Measurements from ENCODE around the gene ACER3. TPM values are rescaled to one million over a fixed set of nuclear protein-coding genes. Genes with fewer than 3 reads are reported as not detected.

The ACER3 gene
- polyA plus RNA-seq, 1 donor from 2014 or later: 14.9 TPM

DNA sequence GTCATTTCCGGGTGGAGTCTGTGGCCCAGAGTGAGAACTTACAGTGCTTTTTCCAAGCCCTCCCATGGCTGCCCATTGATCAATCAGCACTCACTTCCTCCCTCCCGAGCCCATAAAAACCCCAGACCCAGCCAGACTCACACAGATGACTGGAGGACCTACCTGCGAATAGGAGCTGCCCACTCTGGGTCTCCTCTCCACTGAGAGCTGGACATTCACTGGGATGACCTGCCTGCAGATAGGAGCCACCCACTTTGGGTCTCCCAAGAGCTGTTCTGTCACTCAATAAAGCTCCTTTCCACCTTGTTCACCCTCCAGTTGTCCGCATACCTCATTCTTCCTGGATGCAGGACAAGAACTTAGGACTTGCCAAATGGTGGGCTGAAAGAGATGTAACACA, 117.5 kb downstream of the ACER3 start:
- Histone ChIP-seq H3K79me2 (replicated peaks; ENCODE audit: insufficient read depth, low read length) (no peaks in the 10 kb centered on the region), H3K9me3 (ENCODE audit: low read length) (no peaks in the 10 kb centered on the region), H3K27ac (ENCODE audit: low read length) (no peak overlapping the region), H3K27me3 (ENCODE audit: insufficient read depth, low read depth, low read length) (no peaks in the 10 kb centered on the region), H3K9me2 (ENCODE audit: insufficient read depth, low read length) (no peaks in the 10 kb centered on the region), H3K4me3 (ENCODE audit: low read length) (no peak overlapping the region), H3K36me3 (ENCODE audit: insufficient read depth, low read length) (no peaks in the 10 kb centered on the region), H4K20me1 (ENCODE audit: insufficient read depth) (no peaks in the 10 kb centered on the region), H2AFZ (ENCODE audit: low read depth, low read length) (no peak overlapping the region), H3F3A (ENCODE audit: insufficient read depth, low read length, poor library complexity, severe bottlenecking) (no peaks in the 10 kb centered on the region), H3K4me2 (ENCODE audit: low read length) (no peak overlapping the region), H3K9ac (ENCODE audit: low read length) (no peak overlapping the region)
- no peak for TF ChIP-seq TAF1 (IDR thresholded peaks at IDR 0.05; ENCODE audit: low read depth)
- TF ChIP-seq MXI1 (conservative IDR thresholded peaks at IDR 0.05; ENCODE audit: poor library complexity, severe bottlenecking): no peak
- TF ChIP-seq, protein P1, sequence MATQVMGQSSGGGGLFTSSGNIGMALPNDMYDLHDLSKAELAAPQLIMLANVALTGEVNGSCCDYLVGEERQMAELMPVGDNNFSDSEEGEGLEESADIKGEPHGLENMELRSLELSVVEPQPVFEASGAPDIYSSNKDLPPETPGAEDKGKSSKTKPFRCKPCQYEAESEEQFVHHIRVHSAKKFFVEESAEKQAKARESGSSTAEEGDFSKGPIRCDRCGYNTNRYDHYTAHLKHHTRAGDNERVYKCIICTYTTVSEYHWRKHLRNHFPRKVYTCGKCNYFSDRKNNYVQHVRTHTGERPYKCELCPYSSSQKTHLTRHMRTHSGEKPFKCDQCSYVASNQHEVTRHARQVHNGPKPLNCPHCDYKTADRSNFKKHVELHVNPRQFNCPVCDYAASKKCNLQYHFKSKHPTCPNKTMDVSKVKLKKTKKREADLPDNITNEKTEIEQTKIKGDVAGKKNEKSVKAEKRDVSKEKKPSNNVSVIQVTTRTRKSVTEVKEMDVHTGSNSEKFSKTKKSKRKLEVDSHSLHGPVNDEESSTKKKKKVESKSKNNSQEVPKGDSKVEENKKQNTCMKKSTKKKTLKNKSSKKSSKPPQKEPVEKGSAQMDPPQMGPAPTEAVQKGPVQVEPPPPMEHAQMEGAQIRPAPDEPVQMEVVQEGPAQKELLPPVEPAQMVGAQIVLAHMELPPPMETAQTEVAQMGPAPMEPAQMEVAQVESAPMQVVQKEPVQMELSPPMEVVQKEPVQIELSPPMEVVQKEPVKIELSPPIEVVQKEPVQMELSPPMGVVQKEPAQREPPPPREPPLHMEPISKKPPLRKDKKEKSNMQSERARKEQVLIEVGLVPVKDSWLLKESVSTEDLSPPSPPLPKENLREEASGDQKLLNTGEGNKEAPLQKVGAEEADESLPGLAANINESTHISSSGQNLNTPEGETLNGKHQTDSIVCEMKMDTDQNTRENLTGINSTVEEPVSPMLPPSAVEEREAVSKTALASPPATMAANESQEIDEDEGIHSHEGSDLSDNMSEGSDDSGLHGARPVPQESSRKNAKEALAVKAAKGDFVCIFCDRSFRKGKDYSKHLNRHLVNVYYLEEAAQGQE (IDR thresholded peaks at IDR 0.05; ENCODE audit: borderline replicate concordance): no peak
- TF ChIP-seq EZH2 (IDR thresholded peaks at IDR 0.05; ENCODE audit: borderline replicate concordance, insufficient read depth, low read length, poor library complexity, severe bottlenecking): no peak
- TF ChIP-seq EP300 (conservative IDR thresholded peaks at IDR 0.05; ENCODE audit: poor library complexity, severe bottlenecking): no peak

DNA sequence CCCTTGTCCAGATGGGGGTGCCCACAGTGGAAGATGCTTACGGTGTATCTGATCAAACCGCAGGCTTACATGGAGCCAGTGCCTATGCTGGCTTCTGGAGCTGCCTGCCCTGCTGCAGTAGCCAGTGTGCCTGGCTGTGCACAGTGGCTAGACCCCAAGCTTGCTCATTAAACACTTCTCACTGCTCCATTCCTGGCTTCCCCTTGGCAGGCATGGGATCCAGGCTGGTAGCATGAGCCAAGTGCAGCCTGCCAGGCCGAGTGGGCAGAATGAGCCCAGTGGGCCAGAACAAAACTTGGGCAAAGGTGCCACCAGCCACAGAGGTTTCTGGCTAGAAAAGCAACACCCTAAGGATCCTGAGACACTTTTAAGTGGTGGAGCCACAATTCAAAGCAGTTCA, 118.1 kb downstream of the ACER3 start:
- Histone ChIP-seq H3K9me2 (ENCODE audit: insufficient read depth, low read length) (no peaks in the 10 kb centered on the region), H3K27me3 (ENCODE audit: insufficient read depth, low read depth, low read length) (no peaks in the 10 kb centered on the region), H3K27ac (ENCODE audit: low read length) (no peak overlapping the region), H4K20me1 (ENCODE audit: insufficient read depth) (no peaks in the 10 kb centered on the region), H3K4me3 (ENCODE audit: low read length) (no peak overlapping the region), H3K79me2 (replicated peaks; ENCODE audit: insufficient read depth, low read length) (no peaks in the 10 kb centered on the region), H3K9ac (ENCODE audit: low read length) (no peak overlapping the region), H2AFZ (ENCODE audit: low read depth, low read length) (no peak overlapping the region), H3K4me2 (ENCODE audit: low read length) (no peak overlapping the region), H3F3A (ENCODE audit: insufficient read depth, low read length, poor library complexity, severe bottlenecking) (no peaks in the 10 kb centered on the region), H3K36me3 (ENCODE audit: insufficient read depth, low read length) (no peaks in the 10 kb centered on the region), H3K9me3 (ENCODE audit: low read length) (no peaks in the 10 kb centered on the region)
- TF ChIP-seq, protein P1 (IDR thresholded peaks at IDR 0.05; ENCODE audit: borderline replicate concordance): no peak
- TF ChIP-seq POLR2AphosphoS5 (IDR thresholded peaks at IDR 0.05): no peak
- no peak for TF ChIP-seq EP300 (conservative IDR thresholded peaks at IDR 0.05; ENCODE audit: poor library complexity, severe bottlenecking)
- no peak for TF ChIP-seq RAD21 (conservative IDR thresholded peaks at IDR 0.05)
- no peak for TF ChIP-seq MXI1 (conservative IDR thresholded peaks at IDR 0.05; ENCODE audit: poor library complexity, severe bottlenecking)
- no peak for TF ChIP-seq TAF1 (IDR thresholded peaks at IDR 0.05; ENCODE audit: low read depth)
- TF ChIP-seq SMC3 (conservative IDR thresholded peaks at IDR 0.05; ENCODE audit: poor library complexity): no peak
- TF ChIP-seq EZH2 (IDR thresholded peaks at IDR 0.05; ENCODE audit: borderline replicate concordance, insufficient read depth, low read length, poor library complexity, severe bottlenecking): no peak
- TF ChIP-seq, protein P2, sequence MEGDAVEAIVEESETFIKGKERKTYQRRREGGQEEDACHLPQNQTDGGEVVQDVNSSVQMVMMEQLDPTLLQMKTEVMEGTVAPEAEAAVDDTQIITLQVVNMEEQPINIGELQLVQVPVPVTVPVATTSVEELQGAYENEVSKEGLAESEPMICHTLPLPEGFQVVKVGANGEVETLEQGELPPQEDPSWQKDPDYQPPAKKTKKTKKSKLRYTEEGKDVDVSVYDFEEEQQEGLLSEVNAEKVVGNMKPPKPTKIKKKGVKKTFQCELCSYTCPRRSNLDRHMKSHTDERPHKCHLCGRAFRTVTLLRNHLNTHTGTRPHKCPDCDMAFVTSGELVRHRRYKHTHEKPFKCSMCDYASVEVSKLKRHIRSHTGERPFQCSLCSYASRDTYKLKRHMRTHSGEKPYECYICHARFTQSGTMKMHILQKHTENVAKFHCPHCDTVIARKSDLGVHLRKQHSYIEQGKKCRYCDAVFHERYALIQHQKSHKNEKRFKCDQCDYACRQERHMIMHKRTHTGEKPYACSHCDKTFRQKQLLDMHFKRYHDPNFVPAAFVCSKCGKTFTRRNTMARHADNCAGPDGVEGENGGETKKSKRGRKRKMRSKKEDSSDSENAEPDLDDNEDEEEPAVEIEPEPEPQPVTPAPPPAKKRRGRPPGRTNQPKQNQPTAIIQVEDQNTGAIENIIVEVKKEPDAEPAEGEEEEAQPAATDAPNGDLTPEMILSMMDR (IDR thresholded peaks at IDR 0.05; ENCODE audit: poor library complexity, severe bottlenecking): no peak
